Measurements from ENCODE around the gene OR5T2. TPM values are rescaled to one million over a fixed set of nuclear protein-coding genes. Genes with fewer than 3 reads are reported as not detected.
"Not testable (repeated sequence)": the region's sequence is repeated elsewhere in the genome, so short reads cannot be mapped to it uniquely, and the experiment has no call there.

The OR5T2 gene
- not detected in 2 replicates for total RNA-seq

DNA sequence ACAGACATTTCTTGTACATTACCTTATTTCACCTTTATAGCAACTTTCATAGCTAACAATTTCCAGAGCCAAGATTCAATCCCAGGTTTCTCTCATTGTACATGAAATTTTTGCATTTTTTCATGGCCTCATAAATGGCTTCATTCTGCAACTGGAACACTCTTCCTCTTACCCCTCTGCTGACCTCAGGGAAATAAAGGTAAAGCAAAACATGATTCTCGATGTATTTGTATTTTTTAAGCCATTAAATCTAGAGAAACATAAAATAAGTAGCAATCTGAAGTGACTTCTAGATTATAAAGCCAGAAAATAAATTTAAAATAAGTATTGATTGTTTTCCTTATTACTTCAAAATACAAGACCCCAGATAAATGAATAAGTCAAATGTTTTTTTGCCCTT, at the start of gene OR5T2:
Gene OR5T2, minus strand, starts transcription at position 101 of the 400 bp plus-strand sequence. CDS start 1,193 bp downstream, outside the sequence.
- DNase-seq (ENCODE audit: low read depth in 2 of 2), result no peak

DNA sequence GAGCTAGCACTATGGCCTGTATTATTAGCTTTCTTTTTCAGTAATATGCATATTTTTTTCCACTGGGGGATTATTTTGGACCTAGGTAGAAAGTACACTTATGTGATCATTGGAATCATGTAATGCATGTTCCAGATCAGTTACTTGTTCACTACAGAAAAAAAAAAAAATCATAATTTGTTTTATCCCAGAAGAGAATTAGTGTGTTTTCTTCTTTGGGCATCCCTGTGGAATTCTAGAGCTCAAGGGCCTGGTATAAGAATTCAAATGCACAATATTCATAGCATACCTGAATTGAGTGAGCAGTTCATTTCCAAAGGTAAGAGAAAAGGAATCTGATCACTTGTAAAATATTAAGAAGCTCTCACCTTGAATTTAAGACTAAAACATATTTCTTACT, 39.8 kb upstream of the OR5T2 start, which contains the start of gene OR5T1:
Gene OR5T1, plus strand, starts transcription at position 301 of the 400 bp plus-strand sequence. CDS start 1,485 bp downstream, outside the sequence.
- no peak for DNase-seq (ENCODE audit: low read depth in 2 of 2)

DNA sequence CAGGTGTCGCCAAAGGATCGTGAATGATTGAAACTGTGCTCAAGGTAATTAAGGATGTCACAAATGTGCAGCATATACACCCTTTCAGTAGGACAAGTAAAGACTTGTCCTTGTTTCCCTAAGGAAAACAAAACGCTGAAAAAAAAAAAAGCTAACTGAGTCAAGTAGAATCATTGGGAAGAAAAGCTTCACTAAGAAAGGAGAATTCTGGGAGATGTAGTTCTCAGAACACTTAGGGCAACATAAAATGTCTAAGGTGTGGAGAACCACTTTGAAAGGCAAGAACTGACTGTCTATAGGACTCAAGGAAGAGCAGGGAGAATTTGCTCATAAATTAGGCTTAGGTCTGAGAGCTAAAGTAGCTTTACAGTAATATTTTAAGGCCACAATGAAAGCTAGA, 37.0 kb upstream of the OR5T2 start:
- no peak for DNase-seq (ENCODE audit: low read depth in 2 of 2)

DNA sequence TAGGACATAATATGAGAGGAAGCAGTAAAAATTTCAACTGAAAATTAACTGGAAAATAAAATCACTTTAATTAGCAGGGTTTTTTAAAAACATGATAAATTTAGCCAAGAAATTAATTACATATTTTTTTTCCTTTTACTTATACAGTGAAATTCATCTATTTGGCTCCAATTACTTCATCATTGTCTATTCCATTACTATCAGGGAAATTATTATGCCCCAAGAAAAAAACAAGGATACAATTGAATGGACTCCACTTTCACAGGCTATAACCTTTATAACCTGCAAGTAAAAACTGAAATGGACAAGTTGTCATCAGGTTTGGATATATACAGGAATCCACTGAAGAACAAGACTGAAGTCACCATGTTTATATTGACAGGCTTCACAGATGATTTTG, 17.9 kb upstream of the OR5T2 start, which contains the start of gene OR5T3:
Gene OR5T3, plus strand, starts transcription at position 301 of the 400 bp plus-strand sequence. Its CDS starts 0 bp downstream, at position 301.
- DNase-seq (ENCODE audit: low read depth in 2 of 2), result no peak

DNA sequence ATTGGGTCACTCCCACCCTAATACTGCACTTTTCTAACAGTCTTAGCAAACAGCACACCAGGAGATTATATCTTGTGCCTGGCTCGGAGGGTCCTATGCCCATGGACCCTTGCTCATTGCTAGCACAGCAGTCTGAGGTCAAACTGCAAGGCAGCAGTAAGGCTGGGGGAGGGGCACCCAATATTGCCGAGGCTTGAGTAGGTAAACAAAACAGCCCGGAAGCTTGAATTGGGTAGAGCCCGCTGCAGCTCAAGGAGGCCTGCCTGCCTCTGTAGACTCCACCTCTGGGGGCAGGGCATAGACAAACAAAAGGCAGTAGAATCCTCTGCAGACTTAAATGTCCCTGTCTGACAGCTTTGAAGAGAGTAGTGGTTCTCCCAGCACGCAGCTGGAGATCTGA, 14.3 kb downstream of the OR5T2 start:
- not testable (repeated sequence) for DNase-seq (ENCODE audit: low read depth in 2 of 2)

DNA sequence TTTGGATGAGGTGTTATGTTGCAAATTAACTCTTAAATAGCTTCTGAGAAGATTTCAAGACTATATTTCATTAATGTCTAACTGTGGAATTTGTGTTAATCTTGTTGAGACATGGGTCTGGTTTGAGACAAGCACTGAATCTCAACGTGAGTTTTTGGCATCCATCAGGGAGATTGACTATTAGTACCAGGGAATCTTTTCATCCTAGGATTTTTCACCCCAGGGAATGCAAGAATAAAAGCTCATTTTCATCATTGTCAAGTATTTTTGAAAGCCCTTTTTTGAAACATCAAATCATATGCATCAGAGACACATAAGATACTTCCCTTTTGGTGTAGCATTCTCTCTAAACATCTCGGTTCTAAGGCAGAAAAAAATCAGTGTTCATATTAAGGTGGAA, 19.5 kb downstream of the OR5T2 start:
- no peak for DNase-seq (ENCODE audit: low read depth in 2 of 2)

DNA sequence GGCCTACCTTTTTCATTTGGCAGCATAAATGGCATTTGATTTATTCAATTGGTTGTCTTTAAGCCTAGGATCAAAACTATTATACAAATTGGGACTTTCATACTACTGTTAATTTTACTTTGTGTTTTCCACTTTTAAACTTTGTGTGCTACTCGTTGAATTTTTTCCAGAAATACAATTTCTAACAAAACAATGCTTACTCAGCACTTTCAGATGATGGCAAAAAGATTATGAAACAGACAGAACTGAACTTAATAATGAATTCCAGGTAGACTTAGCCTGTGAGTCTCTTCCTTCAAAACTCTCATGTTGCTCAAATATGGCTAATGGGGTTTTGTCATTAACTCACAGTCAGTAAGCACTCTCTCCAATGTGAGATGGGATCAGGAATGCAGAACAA, 26.3 kb downstream of the OR5T2 start:
- no peak for DNase-seq (ENCODE audit: low read depth in 2 of 2)

DNA sequence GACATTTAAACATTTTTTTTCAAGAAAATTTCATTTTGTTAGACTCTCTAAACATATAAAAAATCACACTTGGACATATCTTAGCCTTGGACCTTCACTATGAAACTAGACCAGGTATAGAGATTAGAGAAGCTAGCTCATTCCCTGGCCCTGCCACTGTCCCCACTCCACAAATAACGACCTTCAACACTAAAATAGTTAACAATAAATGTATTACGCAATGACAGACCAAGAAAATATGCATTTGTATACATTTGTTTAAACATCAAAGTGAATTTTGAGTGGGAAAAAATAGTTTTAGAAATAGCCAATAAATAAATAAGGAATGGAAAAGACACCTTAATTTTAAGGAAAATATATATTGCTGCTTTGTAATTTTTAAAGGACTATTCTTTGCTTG, 36.7 kb downstream of the OR5T2 start:
- DNase-seq (ENCODE audit: low read depth in 2 of 2), result no peak

DNA sequence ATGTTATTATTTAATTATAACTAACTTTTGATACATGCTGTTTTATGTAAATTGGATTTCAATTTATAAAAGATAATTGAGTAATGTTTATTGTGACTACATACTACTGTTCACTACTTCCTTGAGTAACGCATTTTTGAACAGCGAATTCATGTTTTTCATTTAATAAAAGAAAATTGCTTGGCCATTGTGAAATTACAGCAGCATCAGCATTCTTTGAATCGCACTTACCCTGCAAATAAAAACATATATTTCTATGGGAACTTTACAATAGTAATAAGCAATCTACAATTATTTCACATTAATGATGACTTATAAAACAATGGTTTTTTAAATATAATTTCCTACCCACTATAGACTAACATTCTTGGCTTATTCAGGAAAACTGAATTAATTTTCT, 37.4 kb downstream of the OR5T2 start:
- DNase-seq (ENCODE audit: low read depth in 2 of 2), result no peak

DNA sequence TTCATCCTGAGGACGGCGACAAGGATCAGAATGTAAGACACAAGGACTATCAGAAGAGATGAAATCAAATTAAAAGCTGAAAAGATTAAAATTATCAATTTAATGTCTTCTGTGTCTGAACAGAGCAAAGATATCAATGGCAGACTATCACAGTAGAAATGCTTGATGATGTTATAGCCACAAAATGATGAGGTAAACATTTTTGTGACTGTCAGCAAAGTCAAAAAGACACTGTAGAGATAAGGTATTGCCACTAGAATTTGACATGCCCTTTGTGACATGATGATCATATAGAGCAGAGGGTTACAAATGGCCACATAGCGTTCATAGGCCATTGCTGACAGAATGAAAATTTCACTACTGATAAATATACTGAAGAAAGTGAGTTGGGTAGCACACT, 45.5 kb downstream of the OR5T2 start:
- no peak for DNase-seq (ENCODE audit: low read depth in 2 of 2)

DNA sequence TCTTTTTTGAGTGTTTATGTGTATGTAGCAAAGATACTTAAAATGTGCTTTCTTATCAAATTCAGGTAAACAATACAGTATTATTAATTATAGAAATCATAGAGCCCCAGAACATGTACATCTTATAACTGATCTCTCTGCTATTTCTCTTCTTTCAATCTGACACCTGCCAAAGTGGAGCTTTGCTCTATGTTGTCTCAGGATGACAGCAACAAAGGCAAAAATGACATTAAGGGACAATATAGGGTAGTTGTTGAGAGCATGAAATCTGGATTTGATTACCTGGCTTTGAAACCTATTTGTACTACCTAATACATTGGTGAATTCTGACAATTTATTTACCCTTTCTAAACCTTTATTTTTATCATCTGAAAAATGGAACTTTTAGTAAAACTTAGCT, 50.6 kb downstream of the OR5T2 start:
- DNase-seq (ENCODE audit: low read depth in 2 of 2), result no peak

Other genes starting within 250 kb of the OR5T2 start
- not detected in 2 replicates for gene OR5F1, start 239.6 kb downstream of the OR5T2 start, total RNA-seq
- not detected in 2 replicates for gene OR5AS1, start 206.6 kb downstream of the OR5T2 start, total RNA-seq
- not detected in 2 replicates for gene OR8I2, start 140.9 kb downstream of the OR5T2 start, total RNA-seq
- gene OR8H2, start 130.6 kb downstream of the OR5T2 start, total RNA-seq, result not detected in 2 replicates
- gene OR8H3, start 111.9 kb downstream of the OR5T2 start, total RNA-seq, result not detected in 2 replicates
- gene OR8J3, start 94.1 kb downstream of the OR5T2 start, total RNA-seq, result not detected in 2 replicates
- gene OR8K5, start 73.9 kb downstream of the OR5T2 start, total RNA-seq, result not detected in 2 replicates
- not detected in 2 replicates for gene OR5J2, start 57.6 kb downstream of the OR5T2 start, total RNA-seq
- gene OR5T3, start 18.0 kb upstream of the OR5T2 start, total RNA-seq, result not detected in 2 replicates
- not detected in 2 replicates for gene OR5T1, start 39.9 kb upstream of the OR5T2 start, total RNA-seq
- not detected in 2 replicates for gene OR8H1, start 58.0 kb upstream of the OR5T2 start, total RNA-seq
- not detected in 2 replicates for gene OR8K3, start 80.9 kb upstream of the OR5T2 start, total RNA-seq
- not detected in 2 replicates for gene OR8K1, start 111.8 kb upstream of the OR5T2 start, total RNA-seq
- gene OR8J1, start 120.0 kb upstream of the OR5T2 start, total RNA-seq, result not detected in 2 replicates
- not detected in 2 replicates for gene OR8U1, start 141.4 kb upstream of the OR5T2 start, total RNA-seq
- gene OR5AL1, start 178.4 kb upstream of the OR5T2 start, total RNA-seq, result not detected in 2 replicates
- not detected in 2 replicates for gene OR5M3, start 239.1 kb upstream of the OR5T2 start, total RNA-seq

Measured in lung microvascular endothelial cell (primary cell).